Measurements from ENCODE around the gene ADAT1. TPM values are rescaled to one million over a fixed set of nuclear protein-coding genes. Genes with fewer than 3 reads are reported as not detected.

ADAT1 gene
- total and polyA plus RNA-seq, 2 of the 13 experiments (the other 11 are each of a cell fraction or from before 2014, with no cell fraction given): 18.4 to 40.8 TPM

DNA sequence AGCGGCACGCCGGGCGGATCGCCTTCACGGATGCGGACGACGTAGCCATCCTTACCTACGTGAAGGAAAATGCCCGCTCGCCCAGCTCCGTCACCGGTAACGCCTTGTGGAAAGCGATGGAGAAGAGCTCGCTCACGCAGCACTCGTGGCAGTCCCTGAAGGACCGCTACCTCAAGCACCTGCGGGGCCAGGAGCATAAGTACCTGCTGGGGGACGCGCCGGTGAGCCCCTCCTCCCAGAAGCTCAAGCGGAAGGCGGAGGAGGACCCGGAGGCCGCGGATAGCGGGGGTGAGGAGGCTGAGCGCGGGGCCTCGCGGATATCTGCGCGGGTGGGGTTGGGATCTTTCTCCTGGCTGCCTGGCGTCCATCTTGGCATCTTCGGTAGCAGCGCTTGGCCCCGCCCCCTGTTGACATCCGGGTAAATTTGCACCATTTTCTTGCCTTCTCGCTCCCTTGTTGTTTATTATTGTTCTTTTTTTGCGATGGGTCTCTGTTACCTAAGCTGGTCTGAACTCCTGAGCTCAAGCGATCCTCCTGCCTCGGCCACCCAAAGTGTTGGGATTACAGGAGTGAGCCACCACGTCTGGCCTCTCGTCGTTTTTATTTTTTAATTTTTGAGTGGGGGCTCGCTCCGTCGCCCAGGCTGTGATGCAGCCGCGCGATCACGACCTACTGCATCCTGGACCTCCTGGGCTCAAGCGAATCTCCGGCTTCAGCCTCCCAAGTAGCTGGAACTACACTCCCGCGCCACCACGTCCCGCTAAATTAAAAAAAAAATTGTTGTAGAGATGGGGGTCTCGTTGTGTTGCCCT is 25.4 kb upstream of the ADAT1 start (continued):
- TF ChIP-seq NRL (CRISPR knock-in tag; IDR thresholded peaks at IDR 0.05; ENCODE audit: borderline replicate concordance) (no peak), HMGXB3 (CRISPR knock-in tag; IDR thresholded peaks at IDR 0.05; ENCODE audit: borderline replicate concordance) (no peak), ATM (IDR thresholded peaks at IDR 0.05; ENCODE audit: borderline replicate concordance) (no peak), ZNF790 (CRISPR knock-in tag; IDR thresholded peaks at IDR 0.05; ENCODE audit: borderline replicate concordance) (no peak), ZMYM4 (CRISPR knock-in tag; IDR thresholded peaks at IDR 0.05) (no peak), ARHGAP35 (CRISPR knock-in tag; IDR thresholded peaks at IDR 0.05; ENCODE audit: borderline replicate concordance) (peak; percentile 21; the same call in 1 of the 2 replicates), CBX5 (CRISPR knock-in tag; IDR thresholded peaks at IDR 0.05; ENCODE audit: borderline replicate concordance) (0 out of 2 replicates have a peak, but pooled peaks have one; percentile 17), ZNF510 (CRISPR knock-in tag; IDR thresholded peaks at IDR 0.05; ENCODE audit: low read depth) (no peak), ZBTB21 (CRISPR knock-in tag; IDR thresholded peaks at IDR 0.05) (no peak), ZNF660 (CRISPR knock-in tag; IDR thresholded peaks at IDR 0.05; ENCODE audit: borderline replicate concordance, low read depth) (no peak), ZNF782 (CRISPR knock-in tag; IDR thresholded peaks at IDR 0.05; ENCODE audit: borderline replicate concordance) (no peak), THAP9 (CRISPR knock-in tag; IDR thresholded peaks at IDR 0.05; ENCODE audit: borderline replicate concordance) (0 out of 2 replicates have a peak, but pooled peaks have one; percentile 7), PLRG1 (conservative IDR thresholded peaks at IDR 0.05) (no peak), KDM2A (CRISPR knock-in tag; IDR thresholded peaks at IDR 0.05; ENCODE audit: borderline replicate concordance, low read depth) (peak; percentile 32; the same call in 1 of the 2 replicates), ZNF768 (CRISPR knock-in tag; IDR thresholded peaks at IDR 0.05) (0 out of 2 replicates have a peak, but pooled peaks have one; percentile 15), AGO1 (IDR thresholded peaks at IDR 0.05; ENCODE audit: low read depth, low read length, poor library complexity, severe bottlenecking) (peak; percentile 34), ZNF766 (CRISPR knock-in tag; IDR thresholded peaks at IDR 0.05; ENCODE audit: borderline replicate concordance) (no peak)
- TF ChIP-seq, protein P1, sequence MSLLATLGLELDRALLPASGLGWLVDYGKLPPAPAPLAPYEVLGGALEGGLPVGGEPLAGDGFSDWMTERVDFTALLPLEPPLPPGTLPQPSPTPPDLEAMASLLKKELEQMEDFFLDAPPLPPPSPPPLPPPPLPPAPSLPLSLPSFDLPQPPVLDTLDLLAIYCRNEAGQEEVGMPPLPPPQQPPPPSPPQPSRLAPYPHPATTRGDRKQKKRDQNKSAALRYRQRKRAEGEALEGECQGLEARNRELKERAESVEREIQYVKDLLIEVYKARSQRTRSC (CRISPR knock-in tag; IDR thresholded peaks at IDR 0.05; ENCODE audit: low read depth): no peak
- TF ChIP-seq, protein P2, sequence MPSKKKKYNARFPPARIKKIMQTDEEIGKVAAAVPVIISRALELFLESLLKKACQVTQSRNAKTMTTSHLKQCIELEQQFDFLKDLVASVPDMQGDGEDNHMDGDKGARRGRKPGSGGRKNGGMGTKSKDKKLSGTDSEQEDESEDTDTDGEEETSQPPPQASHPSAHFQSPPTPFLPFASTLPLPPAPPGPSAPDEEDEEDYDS (CRISPR knock-in tag; IDR thresholded peaks at IDR 0.05): peak; percentile 51; the same call in 1 of the 2 replicates
